Activated CD4-positive, alpha-beta memory T cell treated with anti-CD3 and anti-CD28 coated beads, Interleukin-2, amount 10 ng/mL, durations not matched to agents 7 days and 5 days (primary cell): ENCODE measurements around the gene RNGTT. TPM values are rescaled to one million over a fixed set of nuclear protein-coding genes. Genes with fewer than 3 reads are reported as not detected.
"Not testable (repeated sequence)": the region's sequence is repeated elsewhere in the genome, so short reads cannot be mapped to it uniquely, and the experiment has no call there.

ENCODE experiments used
- CTCF ChIA-PET: fragments of 350-600 bp; sonication (Branson Sonifier 250); formaldehyde crosslinking; loops from one replicate; lab custom pipeline; 2021; ENCODE audit warnings: antibody characterized with exemption, inconsistent platforms; lab: Charles Lee
- POLR2A ChIA-PET: fragments of 350-600 bp; sonication (Branson Sonifier 250); formaldehyde crosslinking; loops from one replicate; lab custom pipeline; 2021; ENCODE audit warnings: antibody characterized with exemption; lab: Charles Lee
- DNase-seq: peaks from one replicate; pipeline ENCODE4 v3.0.0-alpha.2; 2020
- H3K27ac Mint-ChIP-seq: one replicate; pipeline ENCODE4 v1.8.0; 2021; ENCODE audit warnings: mild to moderate bottlenecking, mixed read lengths
- H3K27me3 Mint-ChIP-seq: one replicate; pipeline ENCODE4 v1.8.0; 2021; ENCODE audit warnings: mixed read lengths
- H3K36me3 Mint-ChIP-seq: one replicate; pipeline ENCODE4 v1.8.0; 2021; ENCODE audit warnings: low read depth, mixed read lengths
- H3K4me1 Mint-ChIP-seq: one replicate; pipeline ENCODE4 v1.8.0; 2021; ENCODE audit warnings: mixed read lengths
- H3K4me3 Mint-ChIP-seq: one replicate; pipeline ENCODE4 v1.8.0; 2021; ENCODE audit warnings: mild to moderate bottlenecking, mixed read lengths
- H3K9me3 Mint-ChIP-seq: one replicate; pipeline ENCODE4 v1.8.0; 2021; ENCODE audit warnings: mixed read lengths
- total RNA-seq, 2 experiments: library from RNA; stranded (reverse); gene quantifications; one replicate each; pipeline ENCODE4 v1.2.3, GENCODE V29; 2021

The RNGTT gene
- total RNA-seq, 2 experiments from 2014 or later = 18.6 TPM

DNA sequence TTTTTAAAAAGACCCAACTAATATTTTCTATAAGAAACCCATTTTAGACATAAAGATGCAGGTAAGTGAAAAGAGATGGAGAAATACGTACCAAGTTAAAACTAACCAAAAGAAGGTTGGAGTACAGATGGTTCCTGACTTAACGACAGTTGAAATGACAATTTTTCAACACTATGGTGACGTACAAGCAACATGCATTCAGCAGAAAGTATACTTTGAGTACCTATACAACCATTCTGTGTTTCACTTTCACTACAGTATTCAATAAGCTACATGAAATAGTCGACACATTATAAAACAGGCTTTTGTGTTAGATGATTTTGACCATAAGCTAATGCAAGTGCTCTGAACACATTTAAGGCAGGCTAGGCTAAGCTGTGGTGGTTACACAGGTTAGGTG, 228.9 kb downstream of the RNGTT start:
- Mint-ChIP-seq H3K27me3 (no peaks in the 10 kb centered on the region), H3K4me1 (peaks cover 11% of the 10 kb centered on the region), H3K9me3 (no peaks in the 10 kb centered on the region), H3K27ac (no peak overlapping the region), H3K4me3 (no peak overlapping the region), H3K36me3 (peaks cover 29% of the 10 kb centered on the region)
- DNase-seq = no peak
- POLR2A ChIA-PET = no interaction called here
- CTCF ChIA-PET = no interaction called here

DNA sequence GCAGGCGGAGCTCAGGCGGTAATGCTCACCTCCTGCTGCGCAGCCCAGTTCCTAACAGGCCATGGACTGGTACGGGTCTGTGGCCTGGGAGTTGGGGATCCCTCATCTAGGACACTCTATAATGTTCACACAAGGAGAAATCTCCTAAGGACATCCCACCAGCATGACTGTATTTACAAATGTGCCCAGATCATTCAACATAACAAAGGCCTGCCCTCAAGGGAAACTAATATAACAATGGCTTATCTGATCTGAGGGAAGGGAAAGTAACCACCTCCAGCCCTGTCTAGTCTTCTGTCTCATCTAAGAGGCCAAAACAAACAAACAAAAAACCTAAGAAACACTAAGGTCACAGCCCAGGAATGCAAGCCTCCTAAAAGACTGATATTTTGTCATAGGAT, 232.8 kb downstream of the RNGTT start:
- POLR2A ChIA-PET = no interaction called here
- Mint-ChIP-seq H3K36me3 (peaks cover 19% of the 10 kb centered on the region), H3K9me3 (no peaks in the 10 kb centered on the region), H3K4me3 (no peak overlapping the region), H3K27me3 (no peaks in the 10 kb centered on the region), H3K27ac (no peak overlapping the region), H3K4me1 (peaks cover 14% of the 10 kb centered on the region)
- CTCF ChIA-PET = no interaction called here
- DNase-seq = no peak

DNA sequence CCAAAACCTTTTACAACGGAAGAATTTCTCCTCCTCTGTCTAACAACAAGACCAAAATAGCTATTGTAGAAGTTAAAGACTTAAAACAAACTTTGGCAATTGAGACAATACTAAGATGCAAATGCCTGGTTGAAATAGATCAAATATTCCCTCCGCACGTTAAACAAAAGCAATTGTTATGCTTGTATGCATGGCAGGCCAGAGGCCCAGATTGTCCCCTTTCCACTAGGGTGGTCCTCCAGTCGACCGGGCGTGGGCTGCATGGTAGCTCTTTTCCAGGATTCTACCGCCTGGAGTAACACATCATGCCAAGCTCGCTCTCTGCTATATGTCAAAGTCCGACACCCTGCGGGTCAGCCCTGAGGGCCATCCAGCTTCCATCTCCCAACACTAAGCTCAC, 234.7 kb downstream of the RNGTT start:
- H3K4me3 Mint-ChIP-seq = no peak overlapping the region
- ChIA-PET CTCF (no interaction called here), POLR2A (no interaction called here)
- peaks cover 11% of the 10 kb centered on the region for H3K4me1 Mint-ChIP-seq
- DNase-seq = no peak
- H3K27me3 Mint-ChIP-seq = no peaks in the 10 kb centered on the region
- H3K36me3 Mint-ChIP-seq = peaks cover 21% of the 10 kb centered on the region
- H3K27ac Mint-ChIP-seq = no peak overlapping the region
- no peaks in the 10 kb centered on the region for H3K9me3 Mint-ChIP-seq

DNA sequence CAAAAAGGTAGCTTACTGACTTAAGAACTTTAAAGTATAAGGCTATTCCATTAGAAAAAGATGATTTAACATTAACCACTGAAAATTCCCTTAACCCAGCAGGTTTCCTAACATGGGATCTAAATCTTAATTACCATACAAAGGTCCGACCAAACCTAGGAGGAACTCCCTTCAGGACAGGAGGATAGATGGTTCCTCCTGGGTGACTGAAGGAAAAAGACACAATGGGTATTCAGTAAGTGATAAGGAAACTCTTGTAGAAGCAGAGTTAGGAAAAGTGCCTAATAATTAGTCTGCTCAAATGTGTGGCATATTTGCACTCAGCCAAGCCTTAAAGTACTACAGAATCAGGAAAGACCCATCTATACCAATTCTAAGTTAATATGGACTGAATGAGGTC, 237.0 kb downstream of the RNGTT start:
- H3K27me3 Mint-ChIP-seq, H3K27ac Mint-ChIP-seq, DNase-seq, H3K4me3 Mint-ChIP-seq, CTCF ChIA-PET, POLR2A ChIA-PET, H3K9me3 Mint-ChIP-seq, H3K4me1 Mint-ChIP-seq: not testable (repeated sequence)
- peaks cover 18% of the 10 kb centered on the region for H3K36me3 Mint-ChIP-seq

DNA sequence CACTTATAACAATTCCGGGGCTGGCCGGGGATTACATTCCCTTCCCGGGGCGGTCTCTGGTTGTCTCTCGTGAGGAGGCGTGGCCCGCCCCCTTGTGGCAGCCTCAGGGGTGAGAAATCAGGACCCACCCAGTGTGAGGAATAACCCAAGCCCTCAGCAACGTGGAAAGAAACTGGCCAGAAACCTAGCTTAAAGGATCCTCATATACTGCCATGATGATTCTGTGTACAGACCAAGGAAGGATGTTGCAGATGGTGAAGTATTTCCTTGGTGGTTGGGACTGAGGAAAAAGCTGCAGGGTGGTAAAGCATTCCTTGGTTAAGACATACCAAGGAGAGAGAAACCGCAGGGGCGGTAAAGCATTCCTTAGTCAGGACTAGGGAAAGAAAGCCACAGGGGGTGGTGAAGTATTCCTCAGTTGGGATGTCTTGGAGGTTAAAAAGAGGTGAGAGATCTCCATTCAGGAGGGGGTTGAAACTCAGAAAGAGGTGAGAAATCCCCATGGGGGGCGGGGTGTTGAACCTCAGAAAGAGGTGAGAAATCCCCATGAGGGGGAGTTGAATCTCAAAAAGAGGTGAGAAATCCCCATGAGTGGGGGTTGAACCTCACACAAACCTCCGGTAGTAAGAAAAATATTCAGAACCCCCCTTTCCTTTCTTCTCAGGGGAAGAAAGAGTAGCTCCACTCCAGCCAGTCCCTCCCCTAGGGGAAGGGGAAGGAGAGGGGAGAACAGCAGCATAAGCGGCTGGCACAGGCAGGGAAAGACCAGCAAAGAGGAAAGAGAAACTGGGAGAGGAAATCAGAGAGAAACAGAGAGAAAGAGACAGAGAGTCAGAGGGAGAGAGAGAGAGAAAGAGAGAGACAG, 238.1 kb downstream of the RNGTT start:
- POLR2A ChIA-PET = no interaction called here
- CTCF ChIA-PET = no interaction called here
- Mint-ChIP-seq H3K27ac (no peak overlapping the region), H3K9me3 (no peaks in the 10 kb centered on the region), H3K27me3 (no peaks in the 10 kb centered on the region), H3K4me3 (no peak overlapping the region), H3K4me1 (peaks cover 3% of the 10 kb centered on the region), H3K36me3 (peaks cover 8% of the 10 kb centered on the region)
- no peak for DNase-seq

DNA sequence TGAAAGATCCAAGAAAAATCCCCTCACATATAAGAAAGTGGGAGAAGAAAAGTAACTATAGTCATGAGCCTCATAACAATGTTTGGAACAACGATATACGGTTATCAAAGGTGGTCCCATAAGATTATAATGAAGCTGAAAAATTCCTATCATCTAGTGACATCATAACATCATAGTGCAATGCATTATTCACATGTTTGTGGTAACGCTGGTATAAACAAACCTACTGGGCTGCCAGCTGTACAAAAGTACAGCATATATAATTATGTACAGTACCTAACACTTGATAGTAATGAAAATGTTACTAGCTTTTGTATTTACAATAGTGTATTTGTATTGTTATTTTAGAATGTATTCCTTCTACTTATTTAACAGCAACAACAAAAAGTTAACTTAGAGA, 240.7 kb downstream of the RNGTT start:
- no peaks in the 10 kb centered on the region for H3K27me3 Mint-ChIP-seq
- no peaks in the 10 kb centered on the region for H3K9me3 Mint-ChIP-seq
- no peak for DNase-seq
- no peak overlapping the region for H3K4me3 Mint-ChIP-seq
- CTCF ChIA-PET = no interaction called here
- POLR2A ChIA-PET = no interaction called here
- H3K27ac Mint-ChIP-seq = no peak overlapping the region
- peaks cover 3% of the 10 kb centered on the region for H3K4me1 Mint-ChIP-seq
- H3K36me3 Mint-ChIP-seq = peaks cover 3% of the 10 kb centered on the region

DNA sequence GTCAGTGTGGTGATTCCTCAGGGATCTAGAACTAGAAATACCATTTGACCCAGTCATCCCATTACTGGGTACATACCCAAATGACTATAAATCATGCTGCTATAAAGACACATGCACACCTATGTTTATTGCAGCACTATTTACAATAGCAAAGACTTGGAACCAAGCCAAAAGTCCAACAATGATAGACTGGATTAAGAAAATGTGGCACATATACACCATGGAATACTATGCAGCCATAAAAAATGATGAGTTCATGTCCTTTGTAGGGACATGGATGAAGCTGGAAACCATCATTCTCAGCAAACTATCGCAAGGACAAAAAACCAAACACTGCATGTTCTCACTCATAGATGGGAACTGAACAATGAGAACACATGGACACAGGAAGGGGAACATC, 247.0 kb downstream of the RNGTT start:
- H3K4me1 Mint-ChIP-seq, H3K4me3 Mint-ChIP-seq, DNase-seq, H3K36me3 Mint-ChIP-seq, H3K27ac Mint-ChIP-seq, H3K9me3 Mint-ChIP-seq, CTCF ChIA-PET, POLR2A ChIA-PET, H3K27me3 Mint-ChIP-seq: not testable (repeated sequence)

DNA sequence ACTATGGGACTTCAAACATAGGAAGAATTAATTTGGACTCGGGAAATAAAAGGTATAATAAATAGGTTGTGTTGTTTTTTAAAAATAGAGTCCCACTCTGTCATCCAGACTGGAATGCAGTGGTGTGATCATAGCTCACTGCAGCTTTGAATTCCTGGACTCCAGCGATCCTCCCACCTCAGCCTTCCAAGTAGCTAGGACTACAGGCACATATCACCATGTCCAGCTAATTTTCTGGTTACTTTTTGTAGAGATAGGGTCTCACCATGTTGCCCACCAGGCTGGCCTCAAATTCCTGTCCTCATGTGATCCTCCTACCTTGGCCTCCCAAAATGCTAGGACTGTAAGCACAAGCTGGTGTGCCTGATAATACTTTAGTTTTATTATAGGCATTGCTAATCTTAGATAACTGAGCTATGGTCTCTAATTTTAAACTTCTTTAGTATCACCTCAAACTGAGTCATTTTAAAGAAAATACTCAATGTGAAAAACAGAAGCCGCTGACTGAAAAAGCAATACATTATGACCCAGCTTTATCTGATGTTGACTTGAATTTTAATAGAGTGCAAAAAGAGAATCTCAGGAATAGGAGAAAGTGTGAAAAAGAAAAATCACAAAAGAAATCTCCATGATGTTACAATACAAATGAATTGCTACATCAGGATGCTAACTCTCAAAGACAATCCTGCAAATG, 251.0 kb downstream of the RNGTT start:
- Mint-ChIP-seq H3K4me3 (no peak overlapping the region), H3K27ac (no peak overlapping the region), H3K27me3 (no peaks in the 10 kb centered on the region), H3K4me1 (no peaks in the 10 kb centered on the region), H3K36me3 (no peaks in the 10 kb centered on the region), H3K9me3 (no peaks in the 10 kb centered on the region)
- CTCF ChIA-PET = interaction anchor here (0.7 kb wide), 1 partner anchor 200 kb away, joined by 3 read pairs; no protein-coding TSS in a partner anchor
- POLR2A ChIA-PET = no interaction called here
- no peak for DNase-seq

DNA sequence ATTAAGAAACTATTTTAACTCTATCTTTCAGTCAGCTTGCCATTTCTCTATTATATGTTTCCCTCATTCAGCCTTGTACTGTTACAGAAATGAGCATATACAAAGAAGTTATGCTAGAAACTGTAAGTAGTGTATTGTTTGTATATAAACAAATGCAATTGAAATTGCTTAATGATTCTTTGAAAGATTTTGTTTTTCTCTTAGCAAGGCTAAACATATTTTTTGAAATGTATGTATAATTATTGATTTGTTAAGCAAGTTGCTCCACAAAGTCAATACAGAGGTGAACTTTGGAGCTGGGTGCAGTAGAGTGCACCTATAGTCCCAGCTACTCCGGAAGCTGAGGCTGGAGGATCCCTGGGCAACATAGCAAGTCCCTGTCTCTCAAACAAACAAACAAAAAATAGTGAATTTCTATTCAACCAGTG, 253.6 kb downstream of the RNGTT start:
- Mint-ChIP-seq H3K4me1 (no peaks in the 10 kb centered on the region), H3K9me3 (no peaks in the 10 kb centered on the region), H3K27ac (no peak overlapping the region), H3K4me3 (no peak overlapping the region), H3K36me3 (no peaks in the 10 kb centered on the region), H3K27me3 (no peaks in the 10 kb centered on the region)
- DNase-seq = no peak
- ChIA-PET POLR2A (no interaction called here), CTCF (no interaction called here)

DNA sequence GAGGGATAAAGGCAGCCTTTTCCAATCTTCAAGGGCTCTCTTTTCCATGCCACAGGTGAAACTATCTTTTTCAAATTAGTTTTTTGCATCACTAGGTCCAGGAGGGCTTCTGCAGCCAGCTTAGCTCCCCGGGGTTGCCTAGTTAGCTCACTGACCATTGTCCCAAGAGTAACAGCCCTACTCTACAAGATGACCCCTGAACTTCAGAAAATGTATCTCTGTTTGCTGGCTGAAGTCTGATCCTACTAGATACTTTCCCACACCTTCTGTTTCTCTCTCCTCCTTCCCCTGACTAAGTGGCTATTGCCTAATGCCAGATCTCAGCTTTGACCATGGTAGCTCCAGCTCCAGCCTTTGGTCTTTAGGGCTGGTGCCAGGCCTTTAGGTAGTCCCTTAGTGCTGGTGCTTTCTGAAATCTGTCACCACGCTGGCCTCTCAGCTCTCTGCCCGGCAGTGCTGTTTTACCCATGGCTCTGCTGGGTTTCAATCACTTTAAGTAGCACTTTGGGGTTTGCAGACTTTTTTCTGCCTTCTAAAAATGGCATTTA, 255.1 kb downstream of the RNGTT start:
- Mint-ChIP-seq H3K27ac (no peak overlapping the region), H3K4me3 (no peak overlapping the region), H3K36me3 (no peaks in the 10 kb centered on the region), H3K9me3 (peaks cover 3% of the 10 kb centered on the region), H3K4me1 (no peaks in the 10 kb centered on the region), H3K27me3 (no peaks in the 10 kb centered on the region)
- DNase-seq = no peak
- ChIA-PET POLR2A (no interaction called here), CTCF (no interaction called here)

DNA sequence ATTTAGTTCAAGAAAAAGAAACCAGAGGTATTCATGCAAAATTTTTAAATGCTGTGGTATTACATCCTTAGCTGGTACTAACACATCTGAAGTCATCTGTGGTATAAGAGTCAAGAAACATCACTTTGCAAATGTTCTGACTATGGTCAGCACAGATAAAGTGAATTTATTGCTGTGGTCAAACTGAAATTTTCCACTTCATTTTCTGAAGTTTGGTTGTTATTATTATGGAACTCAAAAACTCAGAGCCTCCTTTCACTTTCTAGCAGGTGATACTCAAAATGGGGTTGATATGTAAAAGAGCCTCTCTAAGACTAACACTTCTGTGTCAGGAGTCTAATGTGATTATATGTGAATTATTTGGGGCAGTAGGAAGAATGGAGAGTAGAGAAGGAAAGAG, 257.8 kb downstream of the RNGTT start:
- H3K4me3 Mint-ChIP-seq = no peak overlapping the region
- H3K27me3 Mint-ChIP-seq = no peaks in the 10 kb centered on the region
- H3K27ac Mint-ChIP-seq = no peak overlapping the region
- no peaks in the 10 kb centered on the region for H3K36me3 Mint-ChIP-seq
- DNase-seq = no peak
- H3K9me3 Mint-ChIP-seq = peaks cover 9% of the 10 kb centered on the region
- CTCF ChIA-PET = no interaction called here
- POLR2A ChIA-PET = no interaction called here
- H3K4me1 Mint-ChIP-seq = no peaks in the 10 kb centered on the region

DNA sequence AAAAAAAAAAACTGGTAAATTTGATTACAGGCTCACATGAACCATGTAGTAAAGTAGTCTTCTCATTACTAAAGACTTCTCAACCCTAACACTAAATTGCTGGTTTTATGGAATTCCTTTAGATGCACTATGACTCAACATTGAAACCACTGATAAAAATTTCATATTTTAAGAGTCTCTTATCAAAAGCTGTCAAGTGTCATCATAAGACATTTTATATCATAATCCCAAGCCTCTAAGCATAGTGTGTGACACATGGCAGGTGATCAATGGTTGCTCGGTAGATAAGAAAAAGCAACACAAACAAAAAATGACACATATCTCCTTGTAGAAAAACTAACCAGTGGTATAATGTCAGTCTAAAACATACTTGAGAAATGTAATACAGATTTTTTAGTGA, 258.4 kb downstream of the RNGTT start:
- Mint-ChIP-seq H3K4me3 (no peak overlapping the region), H3K36me3 (no peaks in the 10 kb centered on the region), H3K9me3 (peaks cover 9% of the 10 kb centered on the region), H3K27ac (no peak overlapping the region), H3K27me3 (no peaks in the 10 kb centered on the region), H3K4me1 (no peaks in the 10 kb centered on the region)
- DNase-seq = no peak
- POLR2A ChIA-PET = no interaction called here
- CTCF ChIA-PET = no interaction called here

DNA sequence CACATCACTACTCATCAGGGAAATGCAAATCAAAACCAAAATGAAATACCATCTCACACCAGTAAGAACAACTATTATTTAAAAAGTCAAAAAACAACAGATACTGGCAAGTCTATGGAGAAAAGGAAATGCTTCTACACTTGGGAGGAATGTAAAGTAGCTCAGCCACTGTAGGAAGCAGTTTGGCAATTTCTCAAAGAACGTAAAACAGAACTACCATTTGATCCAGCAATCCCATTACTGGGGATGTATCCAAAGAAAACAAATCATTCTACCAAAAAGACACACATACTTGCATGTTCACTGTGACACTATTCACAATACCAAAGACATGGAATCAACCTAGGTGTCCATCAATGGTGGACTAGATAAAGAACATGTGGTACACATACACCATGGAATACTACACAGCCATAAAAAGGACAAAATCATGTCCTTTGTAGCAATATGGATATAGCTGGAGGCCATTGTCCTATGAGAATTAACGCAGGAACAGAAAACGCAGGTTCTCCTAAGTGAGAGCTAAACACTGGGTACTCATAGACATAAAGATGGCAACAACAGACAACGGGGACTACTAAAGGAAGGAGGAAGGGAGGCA, 260.4 kb downstream of the RNGTT start:
- no peak overlapping the region for H3K4me3 Mint-ChIP-seq
- POLR2A ChIA-PET = no interaction called here
- no peaks in the 10 kb centered on the region for H3K27me3 Mint-ChIP-seq
- no peaks in the 10 kb centered on the region for H3K36me3 Mint-ChIP-seq
- H3K4me1 Mint-ChIP-seq = no peaks in the 10 kb centered on the region
- CTCF ChIA-PET = no interaction called here
- no peak for DNase-seq
- peaks cover 9% of the 10 kb centered on the region for H3K9me3 Mint-ChIP-seq
- no peak overlapping the region for H3K27ac Mint-ChIP-seq
